NCI-H2081 treated with DMSO at 0.1 percent for 48 hours (cell line): ENCODE results near the gene RPS17.
"Not testable (repeated sequence)": the region's sequence is repeated elsewhere in the genome, so short reads cannot be mapped to it uniquely, and the experiment has no call there.

Experiments used
- DNase-seq: peaks from one replicate; lab custom pipeline; 2025; lab: John Stamatoyannopoulos, UW

RPS17 gene

GRCh38 chr15:82507087-82507486 lies 33.2 kb downstream of the RPS17 start:
- DNase-seq = not testable (repeated sequence)

GRCh38 chr15:82505842-82506241 lies 34.4 kb downstream of the RPS17 start:
- DNase-seq = not testable (repeated sequence)

- not testable (repeated sequence) for DNase-seq
These were observed 36.2 kb downstream of the RPS17 start for GRCh38 chr15:82504074-82504473.

- DNase-seq = not testable (repeated sequence)
These were observed 37.4 kb downstream of the RPS17 start for GRCh38 chr15:82502700-82503339.

- not testable (repeated sequence) for DNase-seq
These were observed 39.5 kb downstream of the RPS17 start for GRCh38 chr15:82500772-82501171.

GRCh38 chr15:82497978-82498377 lies 42.3 kb downstream of the RPS17 start:
- DNase-seq = not testable (repeated sequence)

GRCh38 chr15:82488250-82488649 lies 52.0 kb downstream of the RPS17 start:
- not testable (repeated sequence) for DNase-seq

- not testable (repeated sequence) for DNase-seq
These were observed 53.2 kb downstream of the RPS17 start for GRCh38 chr15:82487045-82487444.
